Large intestine (tissue), 3 donors: ENCODE data around the gene SERPINB6. TPM values are rescaled to one million over a fixed set of nuclear protein-coding genes. Genes with fewer than 3 reads are reported as not detected.
A peak's percentile ranks its signal among the peaks of the same experiment; 100 is the strongest.
"Not testable (repeated sequence)": the region's sequence is repeated elsewhere in the genome, so short reads cannot be mapped to it uniquely, and the experiment has no call there.

Experiments used
- DNase-seq, 2 donors: peaks; one replicate each; pipeline versions ENCODE4 v3.0.0 to v3.0.0-alpha.2; 2013
- H3K27ac ChIP-seq: one replicate; pipeline ENCODE4 v1.5.1; 2013; ENCODE audit warnings: low read length
- H3K27me3 ChIP-seq: 2 replicates; pipeline ENCODE4 v1.6.1; 2013; ENCODE audit warnings: low read length; ENCODE audit not compliant: control insufficient read depth, insufficient read depth
- H3K36me3 ChIP-seq: 2 replicates; pipeline ENCODE4 v1.6.1; 2013; ENCODE audit warnings: low read length; ENCODE audit not compliant: control insufficient read depth, insufficient read depth
- H3K4me1 ChIP-seq: one replicate; pipeline ENCODE4 v1.6.1; 2013; ENCODE audit warnings: low read length; ENCODE audit not compliant: control insufficient read depth, insufficient read depth
- H3K4me3 ChIP-seq: one replicate; pipeline ENCODE4 v1.5.1; 2013; ENCODE audit warnings: low read length
- H3K9me3 ChIP-seq: one replicate; pipeline ENCODE4 v1.6.1; 2013; ENCODE audit warnings: mild to moderate bottlenecking, low read depth, low read length, moderate library complexity; ENCODE audit not compliant: control insufficient read depth
- WGBS: methylation state at CpG from one replicate; pipeline ENCODE4 v1.1.5; 2013; ENCODE audit warnings: low lambda C conversion rate; ENCODE audit not compliant: insufficient coverage; 5-methylcytosine and 5-hydroxymethylcytosine counted together
- polyA plus RNA-seq: library from polyadenylated mRNA; unstranded; fragments of 120-200 nt; gene quantifications from one replicate; pipeline ENCODE4 v1.2.1, GENCODE V29; 2013

The SERPINB6 gene
- polyA plus RNA-seq, 1 donor: 279 TPM

DNA sequence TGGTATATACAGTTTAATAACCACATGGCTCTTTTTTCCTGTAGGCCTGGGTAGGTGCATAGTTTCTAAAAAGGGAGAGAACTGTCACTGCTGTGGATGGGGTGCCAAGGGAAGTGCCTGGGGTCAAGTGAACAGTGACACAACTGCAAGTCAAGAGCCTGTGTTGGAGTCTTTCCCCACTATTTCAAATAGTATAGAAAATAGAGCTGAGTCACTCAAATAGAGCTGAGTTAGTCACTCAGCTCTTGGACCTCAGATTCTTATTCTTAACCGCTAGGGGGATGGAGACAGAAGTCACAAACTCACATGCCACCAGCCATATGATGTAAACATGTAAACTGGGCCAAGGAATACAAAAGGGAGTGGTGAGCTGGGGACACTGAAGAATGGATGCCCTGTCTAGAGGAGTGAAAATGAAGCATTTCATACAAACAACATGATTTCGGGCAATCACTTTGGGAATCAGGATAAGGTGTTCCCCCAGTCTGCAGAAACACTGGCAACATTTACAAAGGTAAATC, 30.5 kb upstream of the SERPINB6 start:
- Histone ChIP-seq H3K27ac (no peak overlapping the region), H3K4me1 (peaks cover 17% of the 10 kb centered on the region), H3K36me3 (peaks cover 16% of the 10 kb centered on the region), H3K9me3 (no peaks in the 10 kb centered on the region), H3K27me3 (no peaks in the 10 kb centered on the region), H3K4me3 (no peak overlapping the region)
- WGBS: no CpG with 5 or more reads among the region's 2 CpGs
- peak in 1 of 2 donors; percentile 60 for DNase-seq

DNA sequence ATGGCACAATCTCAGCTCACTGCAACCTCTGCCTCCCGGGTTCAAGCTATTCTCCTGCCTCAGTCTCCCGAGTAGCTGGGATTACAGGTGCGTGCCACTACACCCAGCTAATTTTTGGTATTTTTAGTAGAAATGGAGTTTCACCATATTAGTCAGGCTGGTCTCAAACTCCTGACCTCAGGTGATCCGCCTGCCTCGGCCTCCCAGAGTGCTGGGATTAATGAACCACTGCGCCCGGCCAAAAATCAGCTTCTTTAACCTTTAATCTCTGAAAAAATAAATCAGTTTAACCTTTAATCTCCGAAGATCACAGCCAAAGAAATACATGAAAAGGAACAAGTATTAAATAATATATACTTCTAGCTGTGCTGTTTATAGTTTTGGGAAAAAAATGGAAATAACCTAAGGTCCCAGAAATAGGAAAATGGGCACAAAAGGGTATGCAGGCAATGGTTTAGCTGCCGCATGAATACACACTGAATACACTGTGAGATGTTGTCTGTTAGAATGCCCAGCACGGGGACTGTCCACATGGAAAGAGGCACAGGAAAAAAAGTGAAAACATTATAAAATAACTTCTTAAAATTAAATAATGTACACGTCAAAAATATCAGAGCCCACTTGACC, 29.9 kb upstream of the SERPINB6 start:
- Histone ChIP-seq H3K36me3 (peaks cover 10% of the 10 kb centered on the region), H3K27me3 (no peaks in the 10 kb centered on the region), H3K4me1 (peaks cover 17% of the 10 kb centered on the region), H3K9me3 (no peaks in the 10 kb centered on the region), H3K27ac (no peak overlapping the region), H3K4me3 (no peak overlapping the region)
- no peak for DNase-seq
- 85% methylated on average over 4 of the region's 11 CpGs for WGBS

DNA sequence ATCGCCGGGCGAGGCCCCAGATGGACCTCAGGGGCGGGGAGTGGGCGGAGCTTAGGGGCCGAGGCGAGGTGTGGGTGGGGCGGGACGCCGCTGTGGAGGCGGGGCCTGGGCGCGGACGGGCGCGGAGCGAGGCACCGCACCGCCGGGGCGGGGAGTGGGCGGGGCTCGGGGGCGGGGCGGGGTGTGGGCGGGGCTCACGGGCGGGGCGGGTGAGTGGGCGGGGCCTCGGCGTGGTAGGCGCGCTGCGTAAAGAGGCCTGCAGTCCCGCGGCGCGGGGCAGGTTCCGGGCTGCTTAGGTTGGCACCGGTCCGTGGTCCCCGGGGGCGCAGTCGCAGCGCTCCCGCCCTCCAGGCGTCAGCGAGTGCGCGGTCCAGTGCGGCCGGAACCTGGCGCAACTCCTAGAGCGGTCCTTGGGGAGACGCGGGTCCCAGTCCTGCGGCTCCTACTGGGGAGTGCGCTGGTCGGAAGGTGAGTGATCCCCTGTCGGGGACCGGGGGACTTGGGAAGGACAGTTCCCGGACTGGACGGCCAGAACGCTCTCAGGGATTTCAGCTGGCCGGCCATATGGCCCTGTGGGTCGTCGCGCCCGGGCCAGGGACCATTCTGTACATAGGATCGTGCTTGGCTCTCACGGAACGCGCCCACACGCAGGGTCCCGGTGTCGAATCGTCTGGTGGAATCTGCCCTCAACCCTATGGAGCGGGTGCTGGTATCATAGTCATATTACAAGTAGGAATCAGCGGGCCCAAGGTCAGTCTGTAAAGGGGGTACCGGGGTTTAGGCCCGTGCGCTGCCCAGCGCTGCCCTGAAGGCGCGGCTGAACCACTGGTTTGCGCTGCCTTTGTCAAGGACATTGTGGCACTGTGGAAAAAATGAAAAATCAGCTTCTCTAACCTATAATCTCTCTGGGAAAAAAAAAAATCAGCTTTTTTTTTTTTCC, 28.5 kb upstream of the SERPINB6 start, which contains the start of gene NQO2:
TSS of gene NQO2 (plus strand) at position 277 of the 940 bp plus-strand sequence. CDS start 6,659 bp downstream, outside the sequence.
- Histone ChIP-seq H3K9me3 (no peaks in the 10 kb centered on the region), H3K27me3 (no peaks in the 10 kb centered on the region), H3K27ac (peak within 1 kb of the TSS; percentile 96), H3K4me3 (peak within 1 kb of the TSS; percentile 99), H3K4me1 (peaks cover 17% of the 10 kb centered on the region), H3K36me3 (peaks cover 3% of the 10 kb centered on the region)
- WGBS: no CpG with 5 or more reads among the region's 87 CpGs
- peak in 1 of 2 donors; percentile 86 for DNase-seq

DNA sequence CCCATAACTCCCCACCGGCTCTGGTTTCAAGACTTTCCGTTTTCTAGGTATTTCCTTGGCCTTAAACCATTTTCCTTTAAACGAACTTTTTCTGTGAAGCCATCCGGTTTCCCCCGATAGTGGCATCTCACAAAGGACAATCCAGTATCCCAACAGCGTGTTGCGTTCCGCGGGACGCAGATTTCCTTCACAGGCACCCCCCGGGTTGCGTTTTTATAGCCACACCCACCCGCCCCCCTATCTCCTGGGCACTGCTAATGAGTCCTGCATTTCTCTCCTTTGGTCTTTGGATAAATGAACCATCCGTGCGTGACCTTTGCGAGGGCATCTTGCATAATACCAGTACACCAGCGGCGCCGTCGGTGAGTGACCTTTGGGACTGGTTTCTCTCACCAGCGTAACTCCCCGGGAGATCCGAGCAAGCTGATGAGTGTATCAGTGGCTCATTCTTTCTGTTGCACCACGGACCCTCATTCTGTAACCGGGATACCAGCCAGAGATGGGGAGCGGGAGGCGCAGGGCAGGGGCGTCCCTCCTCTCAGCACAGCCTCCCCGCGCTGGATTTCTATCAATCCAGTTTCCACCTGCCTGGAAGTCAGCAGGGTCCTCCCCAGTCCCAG, 27.7 kb upstream of the SERPINB6 start:
- H3K4me1 ChIP-seq: peaks cover 18% of the 10 kb centered on the region
- 11% methylated on average over 3 of the region's 30 CpGs for WGBS
- H3K4me3 ChIP-seq: peak overlapping the region; percentile 38
- H3K27ac ChIP-seq: peak overlapping the region; percentile 88
- H3K36me3 ChIP-seq: no peaks in the 10 kb centered on the region
- H3K27me3 ChIP-seq: no peaks in the 10 kb centered on the region
- no peaks in the 10 kb centered on the region for H3K9me3 ChIP-seq
- peak; percentile 89 to 96 for DNase-seq

DNA sequence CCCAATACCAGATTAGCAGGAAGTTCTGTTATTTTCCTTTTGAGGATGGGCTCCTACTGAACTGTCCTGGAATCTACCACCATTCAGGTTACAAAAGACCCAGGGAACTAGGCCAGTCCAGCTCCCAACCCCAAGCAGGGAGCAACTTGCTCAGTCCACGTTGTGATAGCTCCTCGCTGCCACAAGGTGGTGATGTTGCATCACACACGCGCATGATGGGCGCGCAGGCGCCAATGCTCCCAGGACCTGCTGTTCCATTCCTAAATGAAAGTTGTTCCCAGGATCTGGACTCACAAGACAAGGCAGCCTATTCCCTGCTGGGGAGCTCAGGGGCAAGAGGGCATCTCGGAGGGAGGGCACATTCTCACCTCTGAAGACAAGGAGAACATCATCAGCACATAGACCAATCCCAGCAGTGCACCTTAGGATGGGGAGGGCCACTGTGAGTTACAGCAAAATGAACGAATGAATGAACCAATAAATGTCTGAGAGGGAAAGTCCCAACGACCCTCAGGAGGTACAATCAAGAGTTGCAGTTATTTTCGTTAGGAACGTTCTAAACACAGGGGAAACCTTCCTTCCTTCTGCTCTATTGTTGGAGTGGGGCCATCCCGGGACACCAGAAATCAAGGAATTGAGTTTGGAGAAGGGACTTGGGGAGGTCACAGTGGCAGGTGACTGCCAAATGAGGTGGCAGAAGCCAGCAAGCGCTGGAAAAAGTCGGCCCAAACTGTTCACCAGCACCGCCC, 27.1 kb upstream of the SERPINB6 start:
- H3K36me3 ChIP-seq, H3K9me3 ChIP-seq, H3K27me3 ChIP-seq: not testable (repeated sequence)
- WGBS: no CpG with 5 or more reads among the region's 16 CpGs
- peak overlapping the region; percentile 38 for H3K4me3 ChIP-seq
- peak in 1 of 2 donors; percentile 52 for DNase-seq
- H3K4me1 ChIP-seq: peaks cover 23% of the 10 kb centered on the region
- peak overlapping the region; percentile 88 for H3K27ac ChIP-seq

- H3K27me3 ChIP-seq: no peaks in the 10 kb centered on the region
- no peaks in the 10 kb centered on the region for H3K9me3 ChIP-seq
- no CpG with 5 or more reads among the region's 4 CpGs for WGBS
- no peak overlapping the region for H3K27ac ChIP-seq
- H3K4me1 ChIP-seq: peaks cover 22% of the 10 kb centered on the region
- H3K4me3 ChIP-seq: no peak overlapping the region
- DNase-seq: no peak
- H3K36me3 ChIP-seq: no peaks in the 10 kb centered on the region
These were observed 22.5 kb upstream of the SERPINB6 start for GRCh38 chr6:2993755-2994317.

- no peaks in the 10 kb centered on the region for H3K36me3 ChIP-seq
- no peaks in the 10 kb centered on the region for H3K9me3 ChIP-seq
- no peak overlapping the region for H3K27ac ChIP-seq
- DNase-seq: no peak
- peaks cover 26% of the 10 kb centered on the region for H3K4me1 ChIP-seq
- H3K4me3 ChIP-seq: no peak overlapping the region
- no peaks in the 10 kb centered on the region for H3K27me3 ChIP-seq
- WGBS: 83% methylated on average over 2 of the region's 6 CpGs
These were observed 21.1 kb upstream of the SERPINB6 start for GRCh38 chr6:2992330-2992979.

DNA sequence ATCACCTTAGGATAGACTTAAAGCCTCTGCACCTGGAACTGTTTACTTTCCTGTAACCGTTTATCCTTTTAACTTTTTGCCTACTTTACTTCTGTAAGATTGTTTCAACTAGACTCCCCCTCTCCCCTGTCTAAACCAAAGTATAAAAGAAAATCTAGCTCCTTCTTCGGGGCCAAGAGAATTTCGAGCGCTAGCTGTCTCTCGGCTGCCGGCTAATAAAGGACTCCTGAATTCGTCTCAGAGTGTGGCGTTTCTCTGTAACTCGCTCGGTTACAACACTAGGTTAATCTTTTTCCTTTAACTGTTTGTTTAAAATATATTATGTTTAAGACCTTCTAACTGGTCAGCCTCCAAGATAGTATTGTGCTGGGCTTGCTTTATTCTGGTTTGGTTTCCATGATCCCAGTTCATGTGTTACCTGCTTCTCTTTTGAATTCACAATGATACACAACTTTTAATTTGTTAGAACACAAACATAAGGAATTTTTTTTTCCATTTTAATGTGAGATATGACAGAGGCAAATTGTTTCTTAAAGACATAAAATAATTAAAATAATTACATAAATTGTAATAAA, 19.7 kb upstream of the SERPINB6 start:
- DNase-seq: peak in 1 of 2 donors; percentile 54
- no CpG with 5 or more reads among the region's 10 CpGs for WGBS
- H3K27ac ChIP-seq: peak overlapping the region; percentile 92
- no peaks in the 10 kb centered on the region for H3K27me3 ChIP-seq
- H3K36me3 ChIP-seq: no peaks in the 10 kb centered on the region
- H3K4me3 ChIP-seq: peak overlapping the region; percentile 76
- H3K4me1 ChIP-seq: peaks cover 38% of the 10 kb centered on the region
- no peaks in the 10 kb centered on the region for H3K9me3 ChIP-seq
